Measurements from ENCODE around the gene NUP98. TPM values are rescaled to one million over a fixed set of nuclear protein-coding genes. Genes with fewer than 3 reads are reported as not detected.
A peak's percentile ranks its signal among the peaks of the same experiment; 100 is the strongest.

Gene NUP98
- total and polyA plus RNA-seq, 2 experiments from 2014 or later = 23.6 to 81.4 TPM

DNA sequence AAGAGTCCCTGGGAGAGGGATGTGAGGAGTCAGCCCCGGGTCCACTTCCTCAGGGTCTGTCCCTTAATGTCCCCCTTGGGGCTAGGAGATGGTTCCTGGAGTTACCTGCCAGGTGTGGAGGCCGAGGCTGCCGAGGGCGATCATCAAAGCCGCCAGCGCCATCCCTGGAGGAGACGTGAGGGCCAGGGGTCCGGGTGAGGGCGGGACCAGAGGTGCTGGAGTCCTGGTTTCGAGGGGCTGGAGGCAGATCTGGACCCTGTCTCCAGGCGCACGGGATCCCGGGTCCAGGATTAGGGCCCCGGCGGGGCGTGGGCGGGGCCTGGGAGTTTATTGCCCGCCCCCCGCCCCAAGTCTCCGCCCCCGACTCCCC is 155.7 kb downstream of the NUP98 start, which contains the start of gene ART5:
Gene ART5 (minus strand): TSS at position 292 of the 370 bp plus-strand sequence. CDS start 130 bp downstream, at position 162.
- H3K27me3 ChIP-seq = no peaks in the 10 kb centered on the region

DNA sequence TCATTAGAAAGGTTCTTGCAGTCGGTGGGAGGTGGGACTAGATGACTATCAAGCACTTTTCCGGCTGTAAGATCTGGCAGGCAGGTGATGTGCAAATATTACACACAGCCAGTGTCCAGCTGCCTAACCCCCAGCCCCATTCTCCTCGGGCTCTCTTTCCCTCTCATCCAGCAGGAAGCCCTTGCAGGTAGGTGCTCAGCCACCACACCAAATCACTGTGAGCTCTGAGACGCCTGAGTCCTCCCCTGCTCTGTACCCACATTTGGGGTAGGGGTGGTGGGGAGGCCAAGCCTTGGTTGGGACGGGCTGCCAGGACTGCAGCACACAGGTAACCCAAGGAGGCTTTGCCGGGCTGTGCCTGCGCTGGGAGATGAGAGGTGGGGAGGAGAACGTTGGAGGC is 156.2 kb downstream of the NUP98 start:
- Histone ChIP-seq H3K4me3 (no peak overlapping the region), H3K27ac (no peak overlapping the region), H3K36me3 (replicated peaks; ENCODE audit: insufficient read depth, low read depth) (no peaks in the 10 kb centered on the region), H4K20me1 (ENCODE audit: insufficient read depth, poor library complexity, severe bottlenecking) (no peaks in the 10 kb centered on the region), H3K4me2 (peak overlapping the region; percentile 96), H3K9me3 (ENCODE audit: low read depth) (no peaks in the 10 kb centered on the region), H3K4me1 (ENCODE audit: insufficient read depth) (peaks cover 12% of the 10 kb centered on the region), H2AFZ (peak overlapping the region; percentile 46), H3K9me2 (replicated peaks; ENCODE audit: insufficient read depth) (no peaks in the 10 kb centered on the region), H3K79me2 (no peaks in the 10 kb centered on the region), H3K27me3 (no peaks in the 10 kb centered on the region)
- WGBS (ENCODE audit: low lambda C conversion rate, missing lambda C conversion rate) = 63% methylated on average over 8 of the region's 8 CpGs
- no peak for TF ChIP-seq EZH2phosphoT487 (IDR thresholded peaks at IDR 0.05; ENCODE audit: low read depth, severe bottlenecking, unreplicated experiment)
- TF ChIP-seq EZH2 (IDR thresholded peaks at IDR 0.05; ENCODE audit: borderline replicate concordance) = no peak
- TF ChIP-seq, protein P1, sequence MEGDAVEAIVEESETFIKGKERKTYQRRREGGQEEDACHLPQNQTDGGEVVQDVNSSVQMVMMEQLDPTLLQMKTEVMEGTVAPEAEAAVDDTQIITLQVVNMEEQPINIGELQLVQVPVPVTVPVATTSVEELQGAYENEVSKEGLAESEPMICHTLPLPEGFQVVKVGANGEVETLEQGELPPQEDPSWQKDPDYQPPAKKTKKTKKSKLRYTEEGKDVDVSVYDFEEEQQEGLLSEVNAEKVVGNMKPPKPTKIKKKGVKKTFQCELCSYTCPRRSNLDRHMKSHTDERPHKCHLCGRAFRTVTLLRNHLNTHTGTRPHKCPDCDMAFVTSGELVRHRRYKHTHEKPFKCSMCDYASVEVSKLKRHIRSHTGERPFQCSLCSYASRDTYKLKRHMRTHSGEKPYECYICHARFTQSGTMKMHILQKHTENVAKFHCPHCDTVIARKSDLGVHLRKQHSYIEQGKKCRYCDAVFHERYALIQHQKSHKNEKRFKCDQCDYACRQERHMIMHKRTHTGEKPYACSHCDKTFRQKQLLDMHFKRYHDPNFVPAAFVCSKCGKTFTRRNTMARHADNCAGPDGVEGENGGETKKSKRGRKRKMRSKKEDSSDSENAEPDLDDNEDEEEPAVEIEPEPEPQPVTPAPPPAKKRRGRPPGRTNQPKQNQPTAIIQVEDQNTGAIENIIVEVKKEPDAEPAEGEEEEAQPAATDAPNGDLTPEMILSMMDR (IDR thresholded peaks at IDR 0.05; ENCODE audit: poor library complexity) = no peak
- no peak for DNase-seq (ENCODE audit: low spot score)

More for the DNA sequence above, 155.7 kb downstream of the NUP98 start, which contains the start of gene ART5:
- H3K9me2 ChIP-seq (replicated peaks; ENCODE audit: insufficient read depth) = no peaks in the 10 kb centered on the region
- 23% methylated on average over 7 of the region's 21 CpGs for WGBS (ENCODE audit: low lambda C conversion rate, missing lambda C conversion rate)
- no peaks in the 10 kb centered on the region for H3K79me2 ChIP-seq
- H4K20me1 ChIP-seq (ENCODE audit: insufficient read depth, poor library complexity, severe bottlenecking) = no peaks in the 10 kb centered on the region
- H3K4me1 ChIP-seq (ENCODE audit: insufficient read depth) = peaks cover 12% of the 10 kb centered on the region
- TF ChIP-seq EZH2 (IDR thresholded peaks at IDR 0.05; ENCODE audit: borderline replicate concordance) (no peak), EZH2phosphoT487 (IDR thresholded peaks at IDR 0.05; ENCODE audit: low read depth, severe bottlenecking, unreplicated experiment) (no peak)
- TF ChIP-seq, protein P1 (IDR thresholded peaks at IDR 0.05; ENCODE audit: poor library complexity) = no peak
- H3K4me3 ChIP-seq = peak within 1 kb of the TSS; percentile 71
- H3K27ac ChIP-seq = peak within 1 kb of the TSS; percentile 66
- H3K4me2 ChIP-seq = peak within 1 kb of the TSS; percentile 96
- no peak for DNase-seq (ENCODE audit: low spot score)
- H3K9me3 ChIP-seq (ENCODE audit: low read depth) = no peaks in the 10 kb centered on the region
- peak within 1 kb of the TSS; percentile 90 for H2AFZ ChIP-seq
- H3K36me3 ChIP-seq (replicated peaks; ENCODE audit: insufficient read depth, low read depth) = no peaks in the 10 kb centered on the region

DNA sequence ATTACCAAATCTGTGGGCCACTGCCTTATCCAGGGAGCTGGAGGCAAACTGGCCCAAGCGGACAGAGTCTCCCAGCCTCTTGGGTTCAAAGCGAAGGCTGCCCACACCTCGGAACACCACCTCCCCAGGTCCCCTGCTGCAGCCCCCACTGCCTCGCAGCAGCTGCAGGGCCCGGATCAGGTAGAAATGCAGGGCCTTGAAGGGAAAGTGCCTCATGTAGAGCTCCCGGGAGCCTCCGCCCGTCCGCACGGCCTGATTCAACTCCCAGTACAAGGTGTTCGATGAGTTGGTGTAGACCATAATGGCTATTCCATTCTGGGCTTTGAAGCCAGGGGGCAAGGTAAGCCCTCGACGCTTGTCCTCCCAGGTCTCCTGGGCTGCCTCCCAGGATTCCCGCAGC is 157.5 kb downstream of the NUP98 start:
- WGBS (ENCODE audit: low lambda C conversion rate, missing lambda C conversion rate) = over 99% methylated on average over 14 of the region's 14 CpGs
- TF ChIP-seq, protein P1 (IDR thresholded peaks at IDR 0.05; ENCODE audit: poor library complexity) = no peak
- no peak for TF ChIP-seq EZH2 (IDR thresholded peaks at IDR 0.05; ENCODE audit: borderline replicate concordance)
- TF ChIP-seq EZH2phosphoT487 (IDR thresholded peaks at IDR 0.05; ENCODE audit: low read depth, severe bottlenecking, unreplicated experiment) = no peak
- Histone ChIP-seq H3K27me3 (no peaks in the 10 kb centered on the region), H3K9me3 (ENCODE audit: low read depth) (no peaks in the 10 kb centered on the region), H3K27ac (no peak overlapping the region), H3K4me1 (ENCODE audit: insufficient read depth) (peaks cover 12% of the 10 kb centered on the region), H3K4me2 (no peak overlapping the region), H3K36me3 (replicated peaks; ENCODE audit: insufficient read depth, low read depth) (no peaks in the 10 kb centered on the region), H2AFZ (no peak overlapping the region), H3K79me2 (no peaks in the 10 kb centered on the region), H3K4me3 (no peak overlapping the region), H3K9me2 (replicated peaks; ENCODE audit: insufficient read depth) (no peaks in the 10 kb centered on the region), H4K20me1 (ENCODE audit: insufficient read depth, poor library complexity, severe bottlenecking) (no peaks in the 10 kb centered on the region)
- DNase-seq (ENCODE audit: low spot score) = no peak
